GM10847 (cell line): ENCODE measurements around the gene CDH4.

Experiments
- POLR2A ChIP-seq: IDR thresholded peaks from 2 replicates; pipeline ENCODE4 v1.6.1; 2011; ENCODE audit not compliant: insufficient read length; ENCODE audit errors: extremely low read depth

Gene CDH4

GRCh38 chr20:61765871-61766654, 514.0 kb downstream of the CDH4 start:
- no peak for TF ChIP-seq POLR2A

- no peak for TF ChIP-seq POLR2A
Measured at GRCh38 chr20:61766921-61767610, 515.0 kb downstream of the CDH4 start.

- no peak for TF ChIP-seq POLR2A
Measured at GRCh38 chr20:61767761-61768494, 515.9 kb downstream of the CDH4 start.

GRCh38 chr20:61768571-61769285, 516.7 kb downstream of the CDH4 start:
- no peak for TF ChIP-seq POLR2A

GRCh38 chr20:61769286-61769832, 517.3 kb downstream of the CDH4 start:
- TF ChIP-seq POLR2A: no peak

GRCh38 chr20:61770113-61770585, 518.1 kb downstream of the CDH4 start:
- no peak for TF ChIP-seq POLR2A

- no peak for TF ChIP-seq POLR2A
Measured at GRCh38 chr20:61771805-61772350, 519.8 kb downstream of the CDH4 start.

- TF ChIP-seq POLR2A: no peak
Measured at GRCh38 chr20:61772828-61773631, 521.0 kb downstream of the CDH4 start.

- TF ChIP-seq POLR2A: no peak
Measured at GRCh38 chr20:61773926-61774587, 522.0 kb downstream of the CDH4 start.

GRCh38 chr20:61775423-61775822, 523.4 kb downstream of the CDH4 start:
- TF ChIP-seq POLR2A: no peak

GRCh38 chr20:61776491-61777075, 524.5 kb downstream of the CDH4 start:
- no peak for TF ChIP-seq POLR2A

GRCh38 chr20:61777773-61778494, 525.9 kb downstream of the CDH4 start:
- TF ChIP-seq POLR2A: no peak

- TF ChIP-seq POLR2A: no peak
Measured at GRCh38 chr20:61778495-61778863, 526.4 kb downstream of the CDH4 start.
